T-helper 1 cell (primary cell): Measurements from ENCODE around the gene STPG4.

Source experiments
- DNase-seq, 5 donors: peaks; one replicate each; pipeline ENCODE4 v3.0.0-alpha.2; 2012 to 2020

Gene STPG4

GRCh38 chr2:47070155-47070919, 84.8 kb downstream of the STPG4 start:
- no peak for DNase-seq

- no peak for DNase-seq
Measured at GRCh38 chr2:47069628-47070154, 85.4 kb downstream of the STPG4 start.

- DNase-seq, result no peak
Measured at GRCh38 chr2:47068981-47069627, 86.0 kb downstream of the STPG4 start.

GRCh38 chr2:47067788-47068407, 87.2 kb downstream of the STPG4 start:
- DNase-seq, result no peak

- no peak for DNase-seq
Measured at GRCh38 chr2:47065771-47066380, 89.2 kb downstream of the STPG4 start.

GRCh38 chr2:47065343-47065742, 89.8 kb downstream of the STPG4 start:
- DNase-seq, result no peak

- DNase-seq, result no peak
Measured at GRCh38 chr2:47064106-47064505, 91.0 kb downstream of the STPG4 start.

- no peak for DNase-seq
Measured at GRCh38 chr2:47063538-47063930, 91.6 kb downstream of the STPG4 start.

GRCh38 chr2:47062681-47063537, 92.2 kb downstream of the STPG4 start:
- no peak for DNase-seq

- DNase-seq, result no peak
Measured at GRCh38 chr2:47061944-47062678, 93.0 kb downstream of the STPG4 start.

GRCh38 chr2:47060652-47061170, 94.4 kb downstream of the STPG4 start:
- DNase-seq, result no peak

- DNase-seq, result no peak
Measured at GRCh38 chr2:47058003-47058931, 96.8 kb downstream of the STPG4 start.

- no peak for DNase-seq
Measured at GRCh38 chr2:47057687-47058002, 97.5 kb downstream of the STPG4 start.

GRCh38 chr2:47056868-47057686, 98.0 kb downstream of the STPG4 start:
- DNase-seq, result no peak

- DNase-seq, result no peak
Measured at GRCh38 chr2:47056374-47056773, 98.7 kb downstream of the STPG4 start.

GRCh38 chr2:47054868-47055267, 100.2 kb downstream of the STPG4 start:
- DNase-seq, result no peak

GRCh38 chr2:47054036-47054555, 101.0 kb downstream of the STPG4 start:
- no peak for DNase-seq

GRCh38 chr2:47052847-47053246, 102.3 kb downstream of the STPG4 start:
- DNase-seq, result no peak

GRCh38 chr2:47051562-47051961, 103.5 kb downstream of the STPG4 start:
- DNase-seq, result no peak
